ENCODE data around the gene TMCC2.

Gene TMCC2

DNA sequence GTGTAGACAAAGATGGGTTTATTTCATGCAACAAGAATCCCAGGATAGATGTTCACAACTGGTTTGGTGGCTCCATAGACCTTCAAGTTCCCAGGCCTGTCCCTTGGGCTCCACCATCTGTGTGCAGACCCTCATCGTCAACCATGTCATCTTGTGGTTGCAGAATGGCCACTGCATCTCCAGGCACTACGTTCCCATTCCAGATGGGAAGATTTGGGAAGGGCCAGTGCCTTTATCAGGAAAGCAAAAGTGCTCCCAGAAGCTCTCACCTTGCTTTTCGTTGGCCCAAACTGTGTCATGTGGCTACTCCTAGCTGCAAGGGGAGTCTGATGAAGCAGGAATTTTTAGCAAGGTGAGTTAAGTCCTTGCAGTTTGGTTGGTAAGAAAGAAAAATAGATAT lies 12.8 kb downstream of the TMCC2 start:
- no peak for DNase-seq (ENCODE audit: low spot score)

DNA sequence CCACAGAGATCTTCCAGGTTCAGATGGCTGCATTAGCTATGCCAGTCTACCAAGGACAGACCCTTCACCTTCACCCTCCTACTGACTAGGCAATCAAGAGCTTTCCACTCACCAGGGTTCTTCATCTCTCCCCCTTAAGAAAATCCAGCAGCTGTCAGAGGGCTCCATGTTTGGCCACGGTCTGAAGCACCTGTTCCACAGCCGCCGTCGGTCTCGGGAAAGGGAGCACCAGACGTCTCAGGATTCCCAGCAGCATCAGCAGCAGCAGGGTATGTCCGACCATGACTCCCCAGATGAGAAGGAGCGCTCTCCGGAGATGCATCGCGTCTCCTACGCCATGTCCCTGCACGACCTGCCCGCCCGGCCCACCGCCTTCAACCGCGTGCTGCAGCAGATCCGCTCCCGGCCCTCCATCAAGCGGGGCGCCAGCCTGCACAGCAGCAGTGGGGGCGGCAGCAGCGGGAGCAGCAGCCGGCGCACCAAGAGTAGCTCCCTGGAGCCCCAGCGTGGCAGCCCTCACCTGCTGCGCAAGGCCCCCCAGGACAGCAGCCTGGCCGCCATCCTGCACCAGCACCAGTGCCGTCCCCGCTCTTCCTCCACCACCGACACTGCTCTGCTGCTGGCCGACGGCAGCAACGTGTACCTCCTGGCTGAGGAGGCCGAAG lies 13.8 kb downstream of the TMCC2 start:
- no peak for DNase-seq (ENCODE audit: low spot score)

DNA sequence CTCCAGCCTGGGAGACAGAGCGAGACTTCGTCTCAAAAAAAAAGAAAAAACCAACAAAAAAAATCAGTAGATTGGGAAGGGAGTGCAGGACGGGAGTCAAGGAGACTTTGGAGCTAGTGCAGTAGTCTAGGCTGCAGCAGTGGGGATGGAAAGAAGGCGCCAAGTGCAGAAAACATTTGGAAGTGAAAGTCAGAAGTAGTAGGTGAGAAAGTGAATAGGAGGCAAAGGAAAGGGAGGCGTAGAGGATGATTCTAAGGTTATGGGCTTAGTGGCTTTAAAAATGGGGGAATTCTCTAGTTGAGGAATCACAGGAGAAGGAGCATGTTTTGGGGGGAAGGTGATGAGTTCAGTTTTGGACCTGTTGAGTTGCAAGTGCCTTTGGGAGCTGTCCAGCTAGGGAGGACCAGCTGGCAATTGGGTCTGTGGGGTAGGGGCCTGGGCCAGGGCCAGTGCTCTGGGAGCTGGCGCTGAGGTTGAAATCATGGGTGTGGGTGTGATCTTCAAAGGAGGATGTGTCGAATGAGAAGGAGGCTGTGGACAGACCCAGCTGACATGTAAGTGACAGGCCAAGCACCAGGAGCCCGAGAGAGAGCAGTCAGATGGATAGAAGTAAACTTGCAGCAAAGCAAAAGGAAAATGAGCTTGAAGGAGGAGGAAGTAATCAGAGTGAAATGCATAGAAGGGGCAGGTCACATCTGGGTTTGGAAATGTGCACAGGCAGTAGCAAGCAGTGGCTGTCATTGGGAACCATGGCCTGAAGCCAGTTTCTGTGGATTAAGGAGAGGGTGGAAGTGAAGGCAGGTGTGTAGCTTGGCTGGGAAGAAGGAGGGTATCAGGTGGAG lies 15.8 kb downstream of the TMCC2 start:
- no peak for DNase-seq (ENCODE audit: low spot score)

DNA sequence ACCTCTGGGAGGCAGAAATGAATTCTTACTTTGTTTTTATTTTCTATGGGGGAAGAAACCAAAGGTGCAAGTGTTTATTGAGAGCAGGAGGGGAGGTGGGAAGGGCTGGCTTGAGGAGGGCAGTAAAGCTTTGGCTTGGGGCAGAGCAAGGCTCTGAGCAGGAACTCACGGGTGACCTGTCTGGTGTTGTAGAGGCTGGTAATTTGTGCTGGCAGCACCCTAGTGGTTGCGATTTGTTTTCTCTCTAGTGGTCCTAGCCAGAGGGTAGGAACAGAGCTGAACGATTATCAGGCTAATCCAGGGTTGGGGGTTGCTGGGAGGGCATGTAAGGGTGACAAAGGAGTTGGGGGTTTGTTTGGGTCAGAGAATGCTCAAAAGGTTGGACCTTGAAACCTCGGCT lies 16.6 kb downstream of the TMCC2 start:
- DNase-seq (ENCODE audit: low spot score), result no peak

DNA sequence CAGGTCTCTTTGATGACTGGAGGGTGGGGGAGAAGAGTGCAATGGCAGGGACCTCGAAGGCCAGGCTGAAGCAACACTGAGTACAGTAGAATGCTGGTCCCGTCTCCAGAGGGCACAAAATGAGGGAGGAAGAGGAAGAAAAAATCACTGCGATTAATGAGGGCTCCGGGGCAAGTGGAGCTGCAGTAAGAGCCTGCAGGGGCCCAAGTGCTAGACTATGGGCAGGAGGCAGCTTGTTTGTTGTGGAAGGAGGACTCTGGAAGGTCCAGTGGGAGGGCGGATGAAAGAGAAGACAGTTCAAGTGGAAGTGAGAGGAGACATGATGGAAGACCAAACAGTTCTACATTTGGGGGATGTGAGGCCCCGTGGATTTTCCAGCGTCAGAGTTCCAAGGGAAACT lies 17.4 kb downstream of the TMCC2 start:
- no peak for DNase-seq (ENCODE audit: low spot score)

DNA sequence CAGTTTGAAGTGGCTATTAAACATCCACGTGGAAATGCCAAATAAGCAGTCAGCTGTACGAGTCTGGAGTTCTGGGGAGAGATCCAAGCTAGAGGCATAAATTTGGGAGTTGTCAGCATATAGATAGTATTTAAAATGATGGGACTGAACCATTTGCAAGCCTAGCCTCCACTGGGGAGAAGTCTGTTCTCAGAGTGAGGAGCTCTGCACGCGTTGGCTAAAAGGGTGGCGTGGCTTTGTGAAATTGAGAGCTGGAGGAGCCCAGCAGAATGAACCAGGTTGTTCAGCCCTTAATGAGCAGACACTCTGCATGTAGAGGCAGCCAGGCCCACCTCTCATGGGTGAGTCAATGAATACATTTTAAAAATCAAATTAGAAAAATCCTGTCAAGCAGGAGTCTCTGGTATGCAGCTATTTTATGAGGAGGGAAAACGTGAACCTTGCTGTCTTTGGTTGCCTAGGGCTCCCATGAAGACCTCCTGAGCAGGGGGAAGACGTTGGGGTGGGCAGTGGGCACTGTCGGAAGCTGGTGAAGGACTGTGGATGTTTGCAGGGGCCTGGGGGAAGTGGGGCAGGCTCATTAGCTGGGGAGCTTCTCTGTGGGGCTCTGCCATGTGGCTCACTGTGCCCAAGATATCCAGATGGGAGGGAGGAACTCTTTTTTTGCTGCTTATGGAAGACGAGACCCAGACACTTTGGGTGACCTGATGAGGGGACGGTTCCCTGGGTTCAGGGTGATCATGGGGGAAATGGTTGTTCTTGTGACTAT lies 18.8 kb downstream of the TMCC2 start:
- no peak for DNase-seq (ENCODE audit: low spot score)

DNA sequence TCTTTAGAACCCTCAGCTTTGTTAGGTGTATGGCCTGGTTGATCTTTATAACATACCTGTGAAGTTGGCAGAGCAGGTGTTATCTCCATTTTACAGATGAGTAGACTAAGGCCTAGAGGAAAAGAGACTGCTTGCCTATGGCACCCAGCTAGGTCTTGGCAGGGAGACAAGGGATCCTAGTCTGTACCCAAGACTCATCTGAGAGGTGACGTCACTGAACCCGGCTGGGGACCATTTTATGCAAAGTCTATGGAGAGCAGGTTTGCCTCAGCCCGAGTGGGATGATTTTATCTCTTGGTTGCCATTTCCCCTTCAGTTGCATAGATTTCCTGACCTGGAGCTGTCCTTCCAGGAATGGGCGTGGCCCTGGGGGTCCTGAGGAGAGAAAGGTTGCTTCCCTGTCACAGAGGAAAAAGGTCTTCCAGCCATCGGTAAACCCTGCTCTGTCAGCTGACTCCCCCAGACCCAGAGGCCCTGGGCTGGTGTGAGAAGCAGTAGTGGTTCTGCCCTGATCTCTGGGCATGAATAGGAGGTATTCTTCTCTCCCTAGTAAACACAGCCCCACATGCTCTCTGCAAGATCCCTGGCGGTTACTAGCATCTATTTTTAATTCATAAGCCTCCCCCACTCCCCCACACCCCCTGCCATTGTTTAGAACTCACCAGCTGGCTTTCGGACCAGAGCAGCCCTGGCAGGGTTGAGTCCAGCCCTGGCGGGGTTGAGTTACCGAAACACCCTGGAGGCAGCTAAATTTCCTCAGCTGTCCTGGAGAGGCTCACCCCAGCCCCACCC lies 19.6 kb downstream of the TMCC2 start:
- no peak for DNase-seq (ENCODE audit: low spot score)

DNA sequence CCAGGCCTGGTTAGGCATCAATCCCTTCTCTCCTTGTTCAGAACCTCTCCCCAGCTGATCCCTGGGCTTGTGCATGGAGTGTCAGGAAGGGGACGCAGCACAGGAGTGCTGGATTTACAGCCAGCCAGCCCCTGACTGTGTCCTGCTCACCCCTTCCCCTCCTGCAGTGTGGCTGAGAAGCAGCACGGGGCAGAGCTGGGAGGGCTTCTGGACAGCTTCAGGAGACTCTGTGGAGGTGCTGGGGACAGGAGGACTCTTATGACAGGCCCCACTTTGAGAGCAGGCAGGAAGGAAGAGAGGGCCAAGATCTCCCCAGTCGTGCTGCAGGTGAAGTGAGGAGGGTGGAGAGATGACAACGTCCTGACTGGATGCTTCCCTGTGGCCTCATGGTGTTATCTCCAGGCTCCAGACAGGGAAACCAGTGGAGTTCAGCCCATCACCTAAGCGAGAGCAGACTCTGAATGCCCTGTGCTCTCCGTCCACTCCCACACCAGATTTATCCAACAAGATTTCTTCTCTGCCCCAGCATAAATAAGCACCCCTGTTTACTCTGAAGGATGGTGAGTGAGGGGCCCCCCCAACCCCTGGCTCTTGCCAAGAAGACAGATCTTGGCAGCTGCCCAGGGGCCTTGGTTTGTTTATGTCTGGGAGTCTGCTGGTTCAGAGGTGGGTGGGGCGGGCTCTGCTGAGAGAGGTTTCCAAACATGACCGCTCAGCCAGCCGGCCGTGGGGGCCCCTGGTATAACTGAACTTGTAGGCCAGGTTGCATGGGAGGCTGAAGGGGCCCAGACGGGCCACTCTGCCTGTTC lies 21.3 kb downstream of the TMCC2 start:
- no peak for DNase-seq (ENCODE audit: low spot score)

DNA sequence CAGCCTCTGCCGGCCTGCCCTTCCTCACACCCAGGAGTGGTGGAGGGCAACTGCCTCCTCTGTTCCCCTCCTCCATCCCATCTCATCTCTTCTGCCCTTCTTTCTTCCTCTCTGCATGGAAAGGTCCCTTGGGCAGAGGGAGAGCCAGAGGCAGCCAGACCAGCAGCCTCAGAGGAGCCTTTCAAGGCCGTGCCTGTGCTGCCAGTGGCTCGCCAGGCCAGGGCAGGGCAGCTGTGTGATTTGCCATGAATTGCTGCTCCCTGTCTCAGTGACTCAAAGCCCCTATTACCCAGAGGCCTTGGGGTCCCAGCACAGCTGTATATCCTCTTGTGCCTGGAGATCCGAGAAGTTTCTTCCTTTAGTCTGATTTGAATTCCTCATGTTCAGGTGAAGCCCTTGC lies 21.9 kb downstream of the TMCC2 start:
- DNase-seq (ENCODE audit: low spot score), result no peak

DNA sequence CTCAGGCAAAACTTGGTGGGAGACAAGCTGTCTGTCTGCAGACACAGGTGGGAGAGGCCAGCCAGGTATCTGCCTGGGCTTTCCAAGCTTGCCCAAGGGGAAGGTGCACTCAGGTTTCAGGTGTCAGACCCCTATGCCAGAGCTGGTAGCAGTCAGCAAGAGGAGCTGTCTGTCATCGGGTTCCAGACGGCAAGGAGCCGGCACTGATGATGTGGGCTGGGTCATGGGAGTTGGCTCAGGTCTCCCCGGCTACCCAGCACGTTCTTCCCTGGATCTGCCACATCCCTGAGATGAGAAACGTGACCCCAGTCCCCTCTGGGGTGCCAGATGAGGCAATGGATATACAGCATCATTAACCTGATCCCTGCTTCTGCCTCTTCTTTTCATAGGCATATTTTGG lies 23.0 kb downstream of the TMCC2 start:
- no peak for DNase-seq (ENCODE audit: low spot score)

DNA sequence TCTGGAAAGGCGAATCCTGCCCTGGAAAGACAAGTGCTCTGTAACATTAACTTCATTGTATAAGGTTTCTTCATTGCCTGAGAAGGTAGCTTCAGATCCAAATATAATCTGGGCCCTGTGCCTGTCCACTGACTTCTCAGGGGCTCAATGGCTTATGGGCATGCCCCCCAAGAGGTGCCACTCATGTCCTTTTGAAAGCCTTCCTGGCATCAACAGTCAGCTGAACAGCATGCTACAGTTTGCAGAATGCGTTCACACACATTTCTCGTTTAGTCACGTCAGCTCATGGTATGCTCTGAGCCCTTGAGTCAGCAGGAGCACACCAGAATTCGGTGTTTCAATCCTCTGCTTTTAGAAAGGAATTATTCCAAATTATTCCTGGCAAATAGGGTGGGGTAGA lies 23.8 kb downstream of the TMCC2 start:
- DNase-seq (ENCODE audit: low spot score), result no peak

DNA sequence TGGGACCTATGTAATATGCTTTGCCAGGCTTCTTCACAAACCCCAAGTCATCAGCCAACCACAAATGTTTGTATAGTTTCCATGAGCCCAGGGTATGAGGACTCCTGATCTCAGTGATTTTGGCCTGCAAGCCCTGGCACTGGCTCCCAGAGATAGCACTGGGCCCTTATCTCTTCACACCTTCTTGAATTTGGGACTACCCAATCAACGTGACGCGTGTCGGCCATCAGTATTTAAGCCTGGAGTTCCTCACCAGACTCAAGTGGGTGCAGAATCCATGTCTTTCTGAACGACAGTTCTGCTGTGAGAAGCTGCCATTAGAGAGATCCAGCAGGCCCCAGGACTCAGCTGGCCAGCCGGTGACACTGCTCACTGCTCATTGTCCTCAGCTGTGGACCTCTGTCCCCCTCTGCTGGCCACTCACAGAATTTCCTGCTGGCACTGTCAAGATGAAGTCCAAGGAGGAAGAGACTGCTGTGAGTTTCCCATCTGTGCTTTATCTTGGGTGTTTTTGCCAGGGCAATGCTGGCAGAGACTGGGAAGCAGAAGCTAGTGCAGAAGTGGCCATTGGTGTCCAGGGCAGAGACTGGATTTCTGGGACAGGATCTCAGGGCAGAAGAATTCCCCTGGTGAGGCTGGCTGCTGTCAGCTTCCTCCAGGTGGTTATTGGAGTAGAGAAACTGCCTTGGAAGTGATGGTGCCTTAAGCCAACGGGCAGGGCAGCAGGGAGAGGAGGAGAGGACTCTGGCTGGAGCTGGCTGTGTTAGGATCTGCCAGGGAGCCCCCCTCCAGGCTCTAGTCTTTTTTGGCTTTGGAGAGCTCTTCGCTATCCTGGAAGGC lies 28.4 kb downstream of the TMCC2 start:
- peak; percentile 88 for DNase-seq (ENCODE audit: low spot score)

DNA sequence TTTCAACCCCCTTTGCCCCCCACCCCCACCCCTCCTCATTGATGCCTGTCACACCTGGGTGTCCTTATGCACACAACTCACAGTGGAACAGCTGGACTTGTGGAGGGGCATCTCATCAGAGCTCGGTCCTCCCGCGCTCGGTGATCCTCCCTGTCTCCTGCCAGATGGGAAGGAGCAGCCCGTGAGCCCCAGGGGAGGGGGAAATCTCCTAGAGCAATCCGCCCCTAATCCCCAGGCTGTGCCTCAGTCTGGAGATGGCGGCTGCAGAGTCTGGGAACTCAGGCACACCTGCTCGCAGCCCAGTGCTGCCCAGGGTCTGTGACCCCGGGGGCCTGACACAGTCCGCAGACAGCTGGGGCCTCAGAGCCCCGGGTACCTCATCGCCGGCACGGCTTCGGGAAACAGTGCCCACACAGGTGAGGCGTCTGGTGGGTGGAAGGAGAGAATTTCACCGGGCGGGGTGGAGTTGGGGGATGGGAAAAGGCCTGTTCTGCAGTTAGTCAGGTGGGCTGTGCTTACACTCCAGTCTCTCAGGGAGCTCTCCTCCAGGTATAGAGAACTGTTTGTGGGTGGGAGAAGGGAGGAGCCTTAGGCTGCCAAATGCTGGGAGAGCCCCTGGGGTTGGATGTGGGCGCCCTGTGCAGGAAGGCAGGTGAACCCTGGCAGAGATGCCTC lies 29.3 kb downstream of the TMCC2 start:
- DNase-seq (ENCODE audit: low spot score), result no peak

DNA sequence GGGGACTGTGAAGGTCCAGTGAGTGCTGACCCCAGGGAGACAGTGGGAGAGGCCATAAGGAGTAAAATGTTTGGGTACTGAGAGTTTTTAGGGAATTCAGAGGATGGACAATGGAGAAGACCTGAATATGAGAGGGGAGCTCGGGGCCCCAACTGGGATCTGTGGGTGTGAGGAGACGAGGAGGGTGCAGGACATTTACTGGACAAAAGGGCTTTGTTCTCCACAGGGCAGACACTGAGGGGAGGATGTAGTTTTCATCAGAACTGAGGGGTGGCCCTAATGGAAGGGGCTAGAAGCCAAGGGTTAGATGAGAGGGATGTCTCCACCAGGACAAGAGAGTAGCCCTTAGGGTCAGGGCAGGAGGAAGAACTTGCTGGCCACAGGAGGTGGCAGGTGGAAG lies 30.0 kb downstream of the TMCC2 start:
- no peak for DNase-seq (ENCODE audit: low spot score)

DNA sequence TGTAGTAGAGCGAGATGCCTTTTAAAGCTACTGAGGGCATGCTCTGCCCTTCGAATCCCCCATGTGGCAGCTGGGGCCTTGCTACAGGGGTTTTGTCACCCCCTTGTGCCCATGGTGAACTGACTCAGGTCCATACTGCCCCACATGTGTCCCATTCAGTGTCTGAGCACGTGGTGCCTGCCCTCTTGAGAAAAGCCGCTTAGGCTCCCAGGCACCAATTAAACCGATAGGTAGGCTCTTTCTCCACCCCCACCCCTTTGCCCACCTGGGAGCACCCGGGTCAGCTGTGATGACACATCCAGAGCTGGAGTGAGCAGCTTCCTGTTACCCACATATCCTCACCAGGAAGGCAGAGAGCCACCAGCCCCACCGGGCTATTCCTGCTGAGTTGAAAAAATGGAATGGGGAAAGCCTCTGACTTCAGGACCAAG lies 30.5 kb downstream of the TMCC2 start:
- no peak for DNase-seq (ENCODE audit: low spot score)

DNA sequence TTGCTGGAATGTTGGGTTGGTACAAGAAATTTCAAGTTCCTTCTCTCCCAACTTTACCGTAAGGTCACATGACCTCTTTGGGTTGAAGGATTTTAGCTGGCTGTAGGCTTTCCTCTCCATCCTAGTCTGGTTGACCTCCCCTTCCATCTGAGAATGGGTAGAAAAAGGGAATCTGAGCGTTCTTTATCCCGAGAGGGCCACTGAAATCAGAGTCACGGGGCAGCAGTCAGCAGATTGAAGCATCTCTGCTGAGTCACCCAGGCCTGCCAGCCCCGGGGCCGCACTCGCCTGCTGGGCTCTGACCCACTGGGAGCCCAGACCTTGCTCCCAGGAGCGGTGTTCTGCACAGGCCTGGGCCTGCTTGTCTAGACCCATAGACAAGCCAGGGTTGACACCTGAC lies 31.0 kb downstream of the TMCC2 start:
- no peak for DNase-seq (ENCODE audit: low spot score)

DNA sequence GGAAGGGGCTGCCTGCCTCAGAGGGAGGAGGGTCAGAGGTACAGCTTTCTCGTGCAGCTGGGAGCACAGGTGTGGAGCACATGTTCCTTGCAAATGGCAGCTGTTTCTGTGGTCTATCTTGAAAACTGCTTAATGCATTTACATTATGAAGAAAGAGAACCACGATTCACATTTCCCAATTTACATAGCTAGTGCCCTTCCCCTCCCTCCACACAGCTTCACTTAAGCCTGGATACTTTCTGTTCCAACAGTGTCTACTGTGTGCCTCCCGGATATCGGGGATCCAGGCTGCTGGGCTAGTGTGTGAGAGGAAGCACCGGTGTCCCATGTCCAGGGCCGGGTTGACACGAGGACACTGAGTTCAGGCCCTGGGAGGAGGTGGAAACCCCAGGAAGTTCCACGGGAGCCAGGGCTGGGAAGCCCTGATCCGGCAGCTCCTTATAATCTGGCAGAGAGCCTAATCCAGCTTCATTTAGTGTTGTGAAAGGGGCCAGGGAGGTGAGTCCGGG lies 31.6 kb downstream of the TMCC2 start:
- DNase-seq (ENCODE audit: low spot score), result no peak

DNA sequence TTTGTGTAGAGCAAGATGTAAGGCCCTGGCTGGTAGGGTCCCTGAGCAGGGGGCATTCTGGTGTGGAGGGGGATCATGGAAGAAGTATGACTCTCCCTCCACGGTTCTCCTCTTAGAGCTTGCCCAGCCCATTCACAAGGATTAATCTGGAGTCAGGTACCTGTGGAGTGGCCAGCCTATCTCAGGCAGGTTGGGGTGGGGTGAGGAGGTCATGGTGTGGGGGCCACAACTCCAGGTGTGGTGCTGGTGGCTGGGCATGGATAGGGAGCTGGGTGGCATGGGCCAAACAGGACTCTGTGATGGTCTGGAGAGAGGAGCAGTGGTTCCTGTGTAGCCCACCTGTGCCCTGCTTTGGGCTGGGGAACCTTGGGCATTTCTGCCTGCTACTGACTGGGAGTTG lies 32.3 kb downstream of the TMCC2 start:
- no peak for DNase-seq (ENCODE audit: low spot score)

DNA sequence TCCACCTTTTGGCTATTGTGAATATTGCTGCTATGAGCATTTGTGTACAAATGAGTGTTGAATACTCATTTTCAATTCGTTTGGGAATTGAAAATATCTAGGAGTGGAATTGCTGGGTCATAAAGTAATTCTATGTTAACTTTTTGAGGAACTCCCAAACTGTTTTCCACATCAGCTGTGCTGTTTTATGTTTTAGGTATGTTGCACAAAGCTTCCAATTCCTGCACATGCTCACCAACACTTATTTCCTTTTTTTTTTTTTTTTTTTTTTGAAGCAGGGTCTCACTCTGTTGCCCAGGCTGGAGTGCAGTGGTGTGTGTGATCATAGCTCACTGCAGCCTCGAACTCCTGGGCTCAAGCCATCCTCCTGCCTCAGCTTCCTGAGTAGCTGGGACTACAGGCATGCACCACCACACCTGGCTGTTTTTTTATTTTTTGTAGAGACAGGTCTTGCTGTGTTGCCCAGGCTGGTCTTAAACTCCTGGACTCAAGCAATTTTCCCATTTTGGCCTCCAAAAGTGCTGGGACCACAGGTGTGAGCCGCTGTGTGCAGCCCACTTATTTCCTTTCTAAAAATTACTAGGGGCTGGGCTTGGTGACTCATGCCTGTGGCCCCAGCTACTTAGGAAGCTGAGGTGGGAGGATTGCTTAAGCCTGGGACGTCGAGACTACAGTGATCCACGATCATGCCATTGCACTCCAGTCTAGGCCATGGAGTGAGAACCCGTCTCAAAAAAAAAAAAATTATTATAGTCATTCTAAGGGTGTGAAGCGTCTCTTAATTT lies 33.4 kb downstream of the TMCC2 start:
- no peak for DNase-seq (ENCODE audit: low spot score)
